GM12891 (cell line): Measurements from ENCODE around the gene KIFC3.

Experiments used
- DNase-seq: peaks from one replicate; pipeline ENCODE4 v3.0.0; 2011; ENCODE audit warnings: low spot score; ENCODE audit not compliant: insufficient read length
- FAIRE-seq: peaks from 2 replicates; lab custom pipeline; 2011; peaks lifted over from hg19 to GRCh38; lab: Jason Lieb, UNC
- PAX5 ChIP-seq: IDR thresholded peaks from 2 replicates; pipeline ENCODE4 v1.6.1; 2011; ENCODE audit warnings: low read length, moderate library complexity, mild to moderate bottlenecking; ENCODE audit not compliant: insufficient read depth, severe bottlenecking
- POLR2A ChIP-seq: IDR thresholded peaks from 2 replicates; pipeline ENCODE4 v1.6.1; 2011; ENCODE audit warnings: low read depth, low read length, control low read depth
- POLR2AphosphoS5 ChIP-seq: IDR thresholded peaks from 2 replicates; pipeline ENCODE4 v1.6.1; 2011; ENCODE audit warnings: low read depth, low read length, control low read depth
- POU2F2 ChIP-seq: IDR thresholded peaks from 2 replicates; pipeline ENCODE4 v1.6.1; 2011; ENCODE audit warnings: low read depth, mild to moderate bottlenecking, control low read depth, low read length, moderate library complexity
- SPI1 ChIP-seq: IDR thresholded peaks from 2 replicates; pipeline ENCODE4 v1.6.1; 2011; ENCODE audit warnings: low read depth, low read length, control low read depth
- TAF1 ChIP-seq: IDR thresholded peaks from 2 replicates; pipeline ENCODE4 v1.6.1; 2011; ENCODE audit warnings: low read depth, low read length, control low read depth

The KIFC3 gene

GRCh38 chr16:57778658-57779057 lies 23.6 kb downstream of the KIFC3 start:
- no peak for TF ChIP-seq SPI1
- no peak for TF ChIP-seq TAF1
- no peak for TF ChIP-seq POU2F2
- no peak for TF ChIP-seq POLR2A
- TF ChIP-seq PAX5, result no peak
- TF ChIP-seq POLR2AphosphoS5, result no peak
- FAIRE-seq (no peak), DNase-seq (no peak)

DNA sequence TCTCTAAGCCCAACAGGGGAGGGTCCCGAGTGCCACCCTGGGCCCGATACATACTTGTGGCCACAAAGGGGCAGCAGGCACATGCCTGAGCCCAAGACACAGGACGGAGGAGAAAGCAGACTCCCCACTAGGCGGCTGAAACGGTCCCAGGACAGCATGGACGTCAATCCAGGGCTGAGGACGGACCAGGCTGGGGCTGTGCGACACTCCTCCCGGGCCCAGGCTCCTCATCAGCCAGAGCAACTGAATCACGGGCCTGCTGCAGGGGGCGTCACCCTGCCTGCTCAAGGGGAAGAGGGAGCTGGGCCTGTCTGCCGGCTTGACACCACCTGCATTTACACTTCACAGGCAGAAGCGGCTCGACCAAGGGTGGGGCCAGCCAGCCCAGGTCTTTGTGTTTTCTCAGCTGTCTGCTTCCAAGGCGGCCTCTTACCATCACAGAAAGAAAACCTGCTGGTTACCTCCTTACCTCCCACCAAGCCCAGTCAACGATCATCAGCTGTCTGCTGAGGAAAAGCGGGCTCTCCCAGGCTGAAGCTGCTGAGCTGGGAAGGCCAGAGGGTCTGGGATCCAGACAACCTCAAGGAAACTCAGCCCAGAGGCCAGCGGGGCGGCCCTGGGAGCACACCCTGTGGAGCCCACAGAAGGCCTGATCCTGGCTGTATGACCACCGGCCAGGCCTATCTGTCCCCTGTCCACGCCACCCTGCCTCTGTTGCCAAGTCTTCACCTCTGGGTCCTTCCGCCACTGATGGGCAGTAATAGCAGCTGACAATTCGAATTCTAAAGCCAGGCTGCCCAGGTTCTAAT lies 26.4 kb downstream of the KIFC3 start:
- DNase-seq (no peak), FAIRE-seq (no peak)
- TF ChIP-seq TAF1 (no peak), POLR2AphosphoS5 (no peak), POU2F2 (no peak), POLR2A (no peak), SPI1 (no peak), PAX5 (no peak)

- FAIRE-seq (no peak), DNase-seq (no peak)
- TF ChIP-seq POLR2A, result no peak
- no peak for TF ChIP-seq POU2F2
- no peak for TF ChIP-seq PAX5
- TF ChIP-seq TAF1, result no peak
These were observed 27.5 kb downstream of the KIFC3 start for GRCh38 chr16:57774705-57775285.

DNA sequence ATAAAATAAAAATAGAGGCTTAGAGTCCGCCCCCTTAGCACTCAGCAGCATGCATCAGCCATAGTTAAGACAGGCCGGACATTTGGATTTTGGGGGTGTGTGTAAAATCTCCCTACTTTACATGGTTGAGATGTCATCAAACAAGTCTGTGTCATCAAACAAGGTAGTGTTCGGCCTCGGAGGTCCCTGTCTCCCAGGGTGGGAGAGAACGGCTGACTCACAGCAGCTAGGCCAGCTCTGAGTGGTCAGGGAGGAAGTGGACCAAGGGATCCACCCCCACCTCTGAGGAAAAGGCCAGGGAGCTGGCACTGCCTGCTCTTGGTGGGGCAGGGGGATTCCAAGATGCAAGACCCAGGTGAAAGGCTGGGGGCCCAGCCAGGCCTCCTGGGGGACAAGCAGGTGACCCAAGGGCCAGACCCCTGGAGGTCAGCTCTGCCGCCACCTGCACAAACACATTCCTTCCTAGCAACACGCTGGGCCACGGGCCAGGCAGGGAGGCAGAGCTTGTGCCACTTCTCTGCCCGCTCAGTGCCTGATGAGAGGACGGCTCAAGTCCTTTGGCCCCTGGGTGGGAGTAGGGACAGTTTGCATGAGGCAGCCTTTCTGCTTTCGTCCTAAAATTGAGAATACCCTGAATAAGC lies 28.5 kb downstream of the KIFC3 start:
- DNase-seq (no peak), FAIRE-seq (no peak)
- TF ChIP-seq SPI1, result no peak
- TF ChIP-seq POLR2AphosphoS5, result no peak
- TF ChIP-seq POU2F2, result no peak

DNA sequence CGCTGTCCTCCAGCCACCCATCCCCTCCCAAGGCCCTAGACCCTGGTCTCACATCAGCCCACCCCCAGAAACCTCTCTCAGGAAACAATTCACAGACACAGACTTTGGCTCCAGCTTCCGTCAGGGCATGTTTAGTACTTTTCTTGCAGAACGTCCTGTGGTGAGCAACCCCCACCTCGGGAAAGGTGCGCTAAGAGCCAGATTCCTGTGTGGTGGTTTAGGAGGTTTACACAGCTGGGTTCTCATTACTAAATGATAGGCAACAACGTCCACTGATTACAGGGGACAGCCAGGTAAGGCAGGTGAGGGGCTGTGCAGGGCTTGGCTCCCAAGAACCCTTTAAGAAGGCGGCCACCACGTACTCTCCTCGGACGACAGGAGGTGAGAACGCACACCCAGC lies 29.3 kb downstream of the KIFC3 start:
- FAIRE-seq, result no peak
- DNase-seq, result no peak
- TF ChIP-seq POLR2AphosphoS5, result no peak
- no peak for TF ChIP-seq TAF1
- TF ChIP-seq SPI1, result no peak
- no peak for TF ChIP-seq PAX5
- TF ChIP-seq POU2F2, result no peak

DNA sequence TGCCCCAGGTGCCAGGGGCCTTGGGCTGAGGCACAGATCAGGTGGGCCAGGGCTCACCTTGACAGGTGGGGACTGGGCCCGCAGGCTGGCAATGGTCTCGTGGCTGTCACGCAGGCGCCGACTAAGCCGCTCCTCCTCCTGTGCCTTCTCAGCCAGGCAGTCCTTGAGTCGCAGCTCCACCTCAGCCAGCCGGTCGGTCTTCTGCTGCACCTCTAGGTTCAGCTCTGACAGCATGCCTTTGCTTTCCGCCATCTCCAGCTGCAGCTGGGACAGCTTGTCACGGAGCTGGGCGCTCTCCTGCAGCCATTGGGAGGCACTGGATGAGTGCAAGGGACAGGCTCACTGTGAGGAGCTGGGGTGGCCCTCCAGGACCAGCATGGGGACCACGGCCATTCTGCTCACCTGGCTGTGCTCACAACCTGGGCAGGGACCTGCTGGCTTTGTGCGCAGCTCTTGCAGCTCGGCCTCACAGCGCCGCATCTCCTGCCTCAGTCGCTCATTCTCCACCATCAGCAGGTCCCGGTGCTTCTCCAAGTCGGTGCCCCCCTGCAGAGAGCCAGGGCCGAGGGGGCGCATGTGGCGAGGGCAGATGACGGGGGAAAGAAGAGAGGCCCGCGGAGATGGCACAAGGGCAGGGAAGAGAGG lies 31.0 kb downstream of the KIFC3 start:
- no peak for DNase-seq
- no peak for FAIRE-seq
- TF ChIP-seq POLR2AphosphoS5 (no peak), POU2F2 (no peak), POLR2A (no peak), PAX5 (no peak), SPI1 (no peak), TAF1 (no peak)

DNA sequence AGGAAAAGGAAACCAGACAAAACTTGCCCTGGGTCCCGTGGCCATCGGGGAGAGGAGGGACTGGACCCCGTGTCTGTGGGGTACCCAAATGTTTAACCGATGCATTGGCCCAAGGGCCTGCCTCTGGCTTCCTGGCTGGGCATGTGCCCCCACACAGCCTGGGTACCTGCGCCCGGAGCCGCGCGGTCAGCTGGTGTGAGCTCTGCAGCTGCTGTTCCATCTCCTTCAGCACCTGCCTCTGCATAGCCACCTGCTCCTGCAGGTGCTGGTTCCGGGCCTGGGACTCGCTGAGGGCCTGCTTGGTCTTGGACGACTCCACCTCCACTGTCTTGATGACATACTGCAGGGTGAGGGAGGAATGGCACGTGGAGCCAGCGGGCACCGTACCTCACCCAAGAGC lies 31.9 kb downstream of the KIFC3 start:
- FAIRE-seq (no peak), DNase-seq (no peak)
- no peak for TF ChIP-seq SPI1
- no peak for TF ChIP-seq PAX5
- no peak for TF ChIP-seq POLR2A
- no peak for TF ChIP-seq POLR2AphosphoS5
- no peak for TF ChIP-seq POU2F2
- no peak for TF ChIP-seq TAF1

DNA sequence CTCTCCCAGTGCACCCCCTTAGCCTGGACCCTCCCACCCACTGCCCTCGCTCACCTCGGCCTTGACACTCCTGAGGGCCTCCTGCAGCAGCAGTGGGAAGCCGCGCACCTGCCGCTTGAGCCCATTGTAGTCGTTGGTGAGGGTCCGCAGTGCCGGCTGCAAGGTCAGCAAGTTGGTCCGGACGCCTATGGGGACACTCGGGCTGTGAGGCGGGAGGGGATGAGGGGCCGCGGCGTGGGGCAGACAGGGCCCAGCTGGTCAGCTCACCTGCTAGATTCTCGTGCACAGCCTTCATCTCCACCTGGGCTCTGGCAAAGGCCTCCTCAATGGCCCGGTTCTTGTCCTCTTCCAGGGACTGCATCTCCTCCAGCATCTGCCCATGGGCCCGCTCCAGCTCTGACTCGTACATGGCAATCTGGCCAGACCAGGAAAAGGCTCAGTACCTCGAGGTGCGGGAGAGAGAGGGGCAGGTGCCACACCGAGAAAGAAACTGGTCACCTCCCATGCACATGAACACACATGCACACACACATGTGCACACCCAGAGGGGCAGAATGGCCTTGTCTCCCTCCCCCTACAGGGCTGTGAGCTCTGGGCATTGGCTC lies 32.6 kb downstream of the KIFC3 start:
- no peak for DNase-seq
- no peak for FAIRE-seq
- TF ChIP-seq PAX5, result no peak
- TF ChIP-seq POLR2AphosphoS5, result no peak
- no peak for TF ChIP-seq POU2F2
- no peak for TF ChIP-seq SPI1
- TF ChIP-seq POLR2A, result no peak
- TF ChIP-seq TAF1, result no peak

GRCh38 chr16:57766714-57767348 lies 35.5 kb downstream of the KIFC3 start:
- TF ChIP-seq POLR2A, result no peak
- TF ChIP-seq SPI1, result no peak
- TF ChIP-seq POU2F2, result no peak
- TF ChIP-seq PAX5, result no peak
- TF ChIP-seq TAF1, result no peak
- no peak for TF ChIP-seq POLR2AphosphoS5
- no peak for FAIRE-seq
- no peak for DNase-seq
